Measurements from ENCODE around the gene ADAMTS14.

The ADAMTS14 gene

DNA sequence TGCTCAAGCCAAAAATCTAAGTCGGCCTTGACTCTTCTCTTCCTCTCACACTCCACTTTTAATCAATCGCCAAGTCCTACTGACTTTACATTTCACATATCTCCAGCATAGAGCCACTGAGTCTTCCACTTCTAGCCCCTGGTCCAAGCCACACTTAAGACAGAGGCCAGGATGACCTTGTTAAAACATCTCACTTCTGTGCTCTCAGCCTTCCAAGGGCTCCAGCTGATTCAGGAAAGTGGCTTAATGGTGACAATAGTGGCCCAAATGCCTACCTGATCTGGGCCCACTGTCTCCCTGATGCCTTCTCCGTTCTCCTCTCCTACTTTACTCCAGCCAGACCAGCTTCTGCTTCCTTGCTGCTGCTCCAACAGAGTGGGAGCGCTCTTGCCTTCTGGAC is 108.5 kb downstream of the ADAMTS14 start:
- no peak overlapping the region for H2AFZ ChIP-seq
- H3K4me2 ChIP-seq (ENCODE audit: low read length) = no peak overlapping the region
- H3K27me3 ChIP-seq (ENCODE audit: control insufficient read depth, insufficient read depth, low read length) = no peaks in the 10 kb centered on the region
- H3K4me3 ChIP-seq (ENCODE audit: low read depth, low read length) = no peak overlapping the region
- TF ChIP-seq, protein P1, sequence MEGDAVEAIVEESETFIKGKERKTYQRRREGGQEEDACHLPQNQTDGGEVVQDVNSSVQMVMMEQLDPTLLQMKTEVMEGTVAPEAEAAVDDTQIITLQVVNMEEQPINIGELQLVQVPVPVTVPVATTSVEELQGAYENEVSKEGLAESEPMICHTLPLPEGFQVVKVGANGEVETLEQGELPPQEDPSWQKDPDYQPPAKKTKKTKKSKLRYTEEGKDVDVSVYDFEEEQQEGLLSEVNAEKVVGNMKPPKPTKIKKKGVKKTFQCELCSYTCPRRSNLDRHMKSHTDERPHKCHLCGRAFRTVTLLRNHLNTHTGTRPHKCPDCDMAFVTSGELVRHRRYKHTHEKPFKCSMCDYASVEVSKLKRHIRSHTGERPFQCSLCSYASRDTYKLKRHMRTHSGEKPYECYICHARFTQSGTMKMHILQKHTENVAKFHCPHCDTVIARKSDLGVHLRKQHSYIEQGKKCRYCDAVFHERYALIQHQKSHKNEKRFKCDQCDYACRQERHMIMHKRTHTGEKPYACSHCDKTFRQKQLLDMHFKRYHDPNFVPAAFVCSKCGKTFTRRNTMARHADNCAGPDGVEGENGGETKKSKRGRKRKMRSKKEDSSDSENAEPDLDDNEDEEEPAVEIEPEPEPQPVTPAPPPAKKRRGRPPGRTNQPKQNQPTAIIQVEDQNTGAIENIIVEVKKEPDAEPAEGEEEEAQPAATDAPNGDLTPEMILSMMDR (IDR thresholded peaks at IDR 0.05) = no peak
- no peak overlapping the region for H3K9ac ChIP-seq
- no peaks in the 10 kb centered on the region for H3K9me3 ChIP-seq (ENCODE audit: control insufficient read depth, low read length)
- H3K79me2 ChIP-seq = no peaks in the 10 kb centered on the region
- no peak overlapping the region for H3K27ac ChIP-seq
- H3K4me1 ChIP-seq = peaks cover 4% of the 10 kb centered on the region
- no peaks in the 10 kb centered on the region for H3K36me3 ChIP-seq (ENCODE audit: control insufficient read depth, insufficient read depth, low read length)

DNA sequence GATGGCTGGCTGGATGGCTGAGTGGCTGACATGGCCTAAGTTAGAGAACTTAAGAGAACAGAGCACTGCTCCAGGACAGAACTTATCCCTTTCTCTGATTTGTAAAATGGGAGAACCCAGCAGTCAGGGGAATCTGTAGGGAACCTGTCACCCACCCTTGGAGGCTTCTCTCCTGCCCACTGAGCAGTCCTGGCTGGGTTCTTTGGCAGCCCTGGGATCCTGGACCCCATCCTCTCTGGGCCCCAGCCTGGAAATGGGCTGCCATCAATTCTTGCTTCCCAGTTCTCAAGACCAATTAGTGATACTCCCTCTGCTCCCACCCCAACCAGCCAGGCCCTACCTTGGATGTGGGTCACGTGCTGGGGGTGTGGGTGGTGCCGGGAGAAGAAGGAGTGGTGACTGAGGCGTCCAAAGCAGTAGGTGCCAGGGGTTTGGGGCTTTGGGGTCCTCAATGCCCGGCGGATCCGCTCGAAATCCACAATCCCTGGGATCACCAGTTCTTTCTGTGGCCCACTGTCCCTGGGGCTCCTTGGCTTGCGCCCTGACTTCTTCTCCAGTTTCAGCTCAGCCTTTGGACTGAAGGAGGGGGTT is 109.2 kb downstream of the ADAMTS14 start:
- no peaks in the 10 kb centered on the region for H3K79me2 ChIP-seq
- no peaks in the 10 kb centered on the region for H3K36me3 ChIP-seq (ENCODE audit: control insufficient read depth, insufficient read depth, low read length)
- H3K4me1 ChIP-seq = peaks cover 4% of the 10 kb centered on the region
- no peak overlapping the region for H3K4me2 ChIP-seq (ENCODE audit: low read length)
- no peak overlapping the region for H2AFZ ChIP-seq
- H3K27me3 ChIP-seq (ENCODE audit: control insufficient read depth, insufficient read depth, low read length) = no peaks in the 10 kb centered on the region
- no peak overlapping the region for H3K4me3 ChIP-seq (ENCODE audit: low read depth, low read length)
- no peaks in the 10 kb centered on the region for H3K9me3 ChIP-seq (ENCODE audit: control insufficient read depth, low read length)
- no peak overlapping the region for H3K27ac ChIP-seq
- H3K9ac ChIP-seq = no peak overlapping the region
- TF ChIP-seq, protein P1 (IDR thresholded peaks at IDR 0.05) = no peak

DNA sequence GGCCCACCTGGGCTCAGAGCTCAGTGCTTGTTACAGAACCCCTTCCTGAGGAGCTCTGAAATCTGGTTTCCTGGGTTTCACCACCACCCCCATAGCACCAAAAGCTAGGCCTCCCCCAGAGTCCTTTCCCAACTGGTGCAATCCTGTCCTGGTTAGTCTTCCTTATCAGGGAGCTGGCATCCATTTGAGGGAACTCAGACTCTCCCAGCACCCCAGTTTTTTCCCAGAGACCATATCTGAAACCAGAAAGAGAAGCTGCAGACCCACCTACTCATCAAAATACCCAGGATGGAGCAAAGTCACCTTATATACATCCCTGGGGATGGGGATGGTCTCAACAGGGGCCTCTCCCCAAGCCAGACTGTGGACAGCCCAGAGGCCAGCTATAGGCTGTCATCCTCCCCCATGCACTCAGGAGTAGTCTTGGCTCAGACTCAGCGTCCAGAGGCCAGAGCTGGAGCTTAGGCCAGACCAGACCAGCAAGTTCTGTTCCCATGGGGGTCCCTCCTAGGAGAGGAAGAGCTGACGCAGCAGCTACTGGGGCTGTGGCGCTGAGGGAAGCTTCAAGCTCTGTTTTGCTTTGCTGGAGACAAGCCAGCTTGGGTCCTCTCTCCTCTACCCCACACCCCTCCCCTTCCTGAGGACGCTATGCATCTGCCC is 109.9 kb downstream of the ADAMTS14 start:
- no peaks in the 10 kb centered on the region for H3K9me3 ChIP-seq (ENCODE audit: control insufficient read depth, low read length)
- peaks cover 4% of the 10 kb centered on the region for H3K4me1 ChIP-seq
- no peaks in the 10 kb centered on the region for H3K27me3 ChIP-seq (ENCODE audit: control insufficient read depth, insufficient read depth, low read length)
- no peak overlapping the region for H3K4me3 ChIP-seq (ENCODE audit: low read depth, low read length)
- H3K4me2 ChIP-seq (ENCODE audit: low read length) = no peak overlapping the region
- TF ChIP-seq, protein P1 (IDR thresholded peaks at IDR 0.05) = no peak
- no peaks in the 10 kb centered on the region for H3K79me2 ChIP-seq
- no peaks in the 10 kb centered on the region for H3K36me3 ChIP-seq (ENCODE audit: control insufficient read depth, insufficient read depth, low read length)
- H3K27ac ChIP-seq = no peak overlapping the region
- H2AFZ ChIP-seq = peak overlapping the region; percentile 30
- H3K9ac ChIP-seq = no peak overlapping the region

DNA sequence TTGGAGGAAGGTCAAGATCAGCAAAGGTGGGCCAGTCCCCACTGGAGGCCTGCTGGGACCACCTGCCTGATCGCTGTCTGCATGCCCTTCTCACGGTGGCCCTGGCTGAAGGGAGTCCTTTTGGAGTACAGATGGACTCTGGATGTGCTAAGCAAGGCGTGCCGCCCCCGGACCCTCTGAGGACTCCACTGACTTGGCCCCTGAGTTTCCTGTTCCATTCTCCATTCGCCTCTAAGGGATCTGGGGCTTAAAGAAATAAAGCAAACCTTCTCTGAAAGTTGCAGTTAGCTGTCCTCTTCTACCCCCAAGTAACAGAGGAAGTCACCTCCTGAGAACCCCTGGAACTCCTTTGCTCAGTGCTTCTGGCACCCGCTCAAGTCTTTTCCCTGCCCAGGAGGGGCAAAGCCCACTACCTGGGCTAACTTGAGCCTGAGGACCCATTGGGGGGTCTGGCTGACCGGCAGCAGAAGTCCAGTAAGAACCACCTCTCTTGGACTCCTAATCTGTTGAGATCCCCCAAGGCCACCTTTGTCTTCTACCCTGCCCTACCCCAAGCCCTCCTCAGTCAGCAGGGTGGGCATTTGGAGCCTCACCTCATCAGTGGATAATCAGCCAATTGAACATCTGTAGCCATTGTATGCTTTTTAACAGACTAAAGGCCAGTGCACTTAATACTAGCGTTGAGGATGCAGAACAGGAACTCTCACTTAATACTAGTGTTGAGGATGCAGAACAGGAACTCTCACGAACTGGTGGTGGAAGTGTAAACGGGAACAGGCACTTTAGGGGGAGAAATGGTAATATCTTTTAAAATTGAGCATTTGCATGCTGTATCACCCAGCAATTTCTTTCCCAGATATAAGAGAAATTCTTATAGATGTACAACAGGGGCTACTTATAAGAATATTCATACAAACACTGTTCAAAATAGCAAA is 110.7 kb downstream of the ADAMTS14 start:
- TF ChIP-seq, protein P1 (IDR thresholded peaks at IDR 0.05) = no peak
- H3K9me3 ChIP-seq (ENCODE audit: control insufficient read depth, low read length) = no peaks in the 10 kb centered on the region

More for the DNA sequence above, 110.7 kb downstream of the ADAMTS14 start:
- no peak overlapping the region for H3K4me2 ChIP-seq (ENCODE audit: low read length)
- no peaks in the 10 kb centered on the region for H3K27me3 ChIP-seq (ENCODE audit: control insufficient read depth, insufficient read depth, low read length)
- no peaks in the 10 kb centered on the region for H3K79me2 ChIP-seq
- H3K27ac ChIP-seq = no peak overlapping the region
- peaks cover 4% of the 10 kb centered on the region for H3K4me1 ChIP-seq
- no peaks in the 10 kb centered on the region for H3K36me3 ChIP-seq (ENCODE audit: control insufficient read depth, insufficient read depth, low read length)
- H3K4me3 ChIP-seq (ENCODE audit: low read depth, low read length) = no peak overlapping the region
- H2AFZ ChIP-seq = peak overlapping the region; percentile 30
- H3K9ac ChIP-seq = no peak overlapping the region

All from parathyroid adenoma (tissue), 2 donors.